Measurements from ENCODE around the gene LGALS12.

LGALS12 gene

DNA sequence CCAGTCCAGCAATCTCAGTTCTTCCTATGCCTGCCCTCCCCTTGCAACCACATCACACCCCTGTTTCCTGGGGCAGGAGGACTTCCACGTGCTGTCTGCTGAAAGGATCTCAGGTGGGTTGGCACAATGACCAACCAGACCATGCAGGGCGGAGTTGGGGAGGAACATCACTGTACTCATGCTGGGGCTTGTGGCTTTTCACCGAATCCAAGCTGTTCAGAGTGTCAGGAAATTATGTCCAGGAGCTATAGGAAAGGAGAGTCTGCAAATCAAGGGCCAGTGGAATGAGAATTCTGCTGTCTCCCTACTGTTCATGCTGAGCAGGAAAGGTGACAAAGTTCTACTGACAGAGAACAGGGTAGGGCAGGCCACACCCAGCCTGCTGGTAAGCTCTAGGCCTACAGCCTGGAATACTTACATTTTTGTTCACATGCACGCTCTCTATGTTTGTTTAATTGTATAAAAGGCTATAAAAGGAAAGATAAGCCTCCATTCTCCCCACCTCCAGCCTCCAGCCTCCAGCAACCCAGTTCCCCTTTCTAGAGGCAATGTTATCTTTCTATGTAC, 59.0 kb downstream of the LGALS12 start:
- no peak for DNase-seq (ENCODE audit: low read depth)
- no peak overlapping the region for H3K4me3 ChIP-seq (ENCODE audit: control insufficient read depth, low read depth, low read length)
- TF ChIP-seq, protein P1, sequence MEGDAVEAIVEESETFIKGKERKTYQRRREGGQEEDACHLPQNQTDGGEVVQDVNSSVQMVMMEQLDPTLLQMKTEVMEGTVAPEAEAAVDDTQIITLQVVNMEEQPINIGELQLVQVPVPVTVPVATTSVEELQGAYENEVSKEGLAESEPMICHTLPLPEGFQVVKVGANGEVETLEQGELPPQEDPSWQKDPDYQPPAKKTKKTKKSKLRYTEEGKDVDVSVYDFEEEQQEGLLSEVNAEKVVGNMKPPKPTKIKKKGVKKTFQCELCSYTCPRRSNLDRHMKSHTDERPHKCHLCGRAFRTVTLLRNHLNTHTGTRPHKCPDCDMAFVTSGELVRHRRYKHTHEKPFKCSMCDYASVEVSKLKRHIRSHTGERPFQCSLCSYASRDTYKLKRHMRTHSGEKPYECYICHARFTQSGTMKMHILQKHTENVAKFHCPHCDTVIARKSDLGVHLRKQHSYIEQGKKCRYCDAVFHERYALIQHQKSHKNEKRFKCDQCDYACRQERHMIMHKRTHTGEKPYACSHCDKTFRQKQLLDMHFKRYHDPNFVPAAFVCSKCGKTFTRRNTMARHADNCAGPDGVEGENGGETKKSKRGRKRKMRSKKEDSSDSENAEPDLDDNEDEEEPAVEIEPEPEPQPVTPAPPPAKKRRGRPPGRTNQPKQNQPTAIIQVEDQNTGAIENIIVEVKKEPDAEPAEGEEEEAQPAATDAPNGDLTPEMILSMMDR (conservative IDR thresholded peaks at IDR 0.05; ENCODE audit: control insufficient read depth, insufficient read depth, low read depth, low read length), result no peak

Measured in fibroblast of mammary gland (primary cell).